ENCODE data around the gene ADCYAP1R1. TPM values are rescaled to one million over a fixed set of nuclear protein-coding genes. Genes with fewer than 3 reads are reported as not detected.
A peak's percentile ranks its signal among the peaks of the same experiment; 100 is the strongest.

Gene ADCYAP1R1
- total RNA-seq, 2 donors from 2014 or later = 0.86 to 3.1 TPM

DNA sequence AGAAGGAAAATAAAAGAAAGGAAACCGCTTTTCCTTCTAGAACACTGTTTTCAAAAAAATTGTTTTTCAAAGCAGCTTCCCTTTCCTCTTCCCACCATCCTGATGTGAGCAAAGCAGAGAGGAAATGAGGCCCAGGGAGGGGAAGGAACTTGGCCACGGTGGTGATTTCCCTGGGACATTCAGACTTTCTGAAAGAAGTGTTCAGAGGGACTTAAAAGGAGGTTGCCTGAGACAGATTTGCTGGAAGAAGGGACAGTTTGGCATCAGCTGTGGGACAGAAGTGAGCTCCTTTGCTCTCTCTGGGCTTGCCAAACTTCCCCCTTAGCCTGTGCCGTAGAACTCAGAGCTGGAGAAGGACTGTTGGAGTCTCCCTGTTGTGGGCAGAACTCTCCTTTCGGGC, 30.3 kb downstream of the ADCYAP1R1 start:
- Histone ChIP-seq H3K36me3 (no peaks in the 10 kb centered on the region), H3K27me3 (no peaks in the 10 kb centered on the region), H3K4me3 (no peak overlapping the region), H3K27ac (peak overlapping the region; percentile 29 to 40), H3K9me3 (no peaks in the 10 kb centered on the region), H3K4me1 (peaks cover 0 to 12% of the 10 kb centered on the region in 2 donors)
- DNase-seq (ENCODE audit: low spot score) = no peak
- TF ChIP-seq, protein P1, sequence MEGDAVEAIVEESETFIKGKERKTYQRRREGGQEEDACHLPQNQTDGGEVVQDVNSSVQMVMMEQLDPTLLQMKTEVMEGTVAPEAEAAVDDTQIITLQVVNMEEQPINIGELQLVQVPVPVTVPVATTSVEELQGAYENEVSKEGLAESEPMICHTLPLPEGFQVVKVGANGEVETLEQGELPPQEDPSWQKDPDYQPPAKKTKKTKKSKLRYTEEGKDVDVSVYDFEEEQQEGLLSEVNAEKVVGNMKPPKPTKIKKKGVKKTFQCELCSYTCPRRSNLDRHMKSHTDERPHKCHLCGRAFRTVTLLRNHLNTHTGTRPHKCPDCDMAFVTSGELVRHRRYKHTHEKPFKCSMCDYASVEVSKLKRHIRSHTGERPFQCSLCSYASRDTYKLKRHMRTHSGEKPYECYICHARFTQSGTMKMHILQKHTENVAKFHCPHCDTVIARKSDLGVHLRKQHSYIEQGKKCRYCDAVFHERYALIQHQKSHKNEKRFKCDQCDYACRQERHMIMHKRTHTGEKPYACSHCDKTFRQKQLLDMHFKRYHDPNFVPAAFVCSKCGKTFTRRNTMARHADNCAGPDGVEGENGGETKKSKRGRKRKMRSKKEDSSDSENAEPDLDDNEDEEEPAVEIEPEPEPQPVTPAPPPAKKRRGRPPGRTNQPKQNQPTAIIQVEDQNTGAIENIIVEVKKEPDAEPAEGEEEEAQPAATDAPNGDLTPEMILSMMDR (IDR thresholded peaks at IDR 0.05) = no peak

DNA sequence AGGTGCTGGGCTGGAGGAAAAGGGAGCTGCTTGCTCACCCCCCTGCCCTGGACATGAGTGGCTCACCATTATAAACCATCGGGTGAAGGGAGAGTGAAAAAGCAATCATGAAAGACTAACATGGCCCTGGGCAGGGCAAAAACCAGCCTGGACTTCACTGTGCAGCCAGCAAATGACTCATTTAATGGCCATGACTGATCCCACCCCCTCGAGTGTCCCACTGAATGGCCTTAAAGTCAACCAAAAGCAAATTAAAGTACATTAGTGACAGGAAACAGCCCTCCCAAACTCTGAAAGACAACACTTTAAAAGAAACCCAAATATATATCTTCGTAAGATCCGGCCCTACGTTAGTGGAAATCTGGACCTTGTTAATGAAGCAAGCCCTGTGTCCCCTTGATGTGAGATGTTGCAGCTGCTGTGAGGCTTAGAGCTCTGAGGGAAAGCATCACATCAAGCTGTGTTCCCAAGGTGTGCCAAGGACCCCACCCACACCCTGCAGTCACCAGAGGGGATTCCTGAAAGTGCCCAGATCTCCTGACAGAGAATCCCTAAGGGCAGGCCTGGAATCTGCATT, 31.2 kb downstream of the ADCYAP1R1 start:
- H3K27me3 ChIP-seq = no peaks in the 10 kb centered on the region
- no peaks in the 10 kb centered on the region for H3K9me3 ChIP-seq
- no peak overlapping the region for H3K4me3 ChIP-seq
- no peak for DNase-seq (ENCODE audit: low spot score)
- no peaks in the 10 kb centered on the region for H3K36me3 ChIP-seq
- H3K27ac ChIP-seq = no peak overlapping the region
- TF ChIP-seq, protein P1 (IDR thresholded peaks at IDR 0.05) = no peak
- H3K4me1 ChIP-seq = peaks cover 0 to 12% of the 10 kb centered on the region in 2 donors

DNA sequence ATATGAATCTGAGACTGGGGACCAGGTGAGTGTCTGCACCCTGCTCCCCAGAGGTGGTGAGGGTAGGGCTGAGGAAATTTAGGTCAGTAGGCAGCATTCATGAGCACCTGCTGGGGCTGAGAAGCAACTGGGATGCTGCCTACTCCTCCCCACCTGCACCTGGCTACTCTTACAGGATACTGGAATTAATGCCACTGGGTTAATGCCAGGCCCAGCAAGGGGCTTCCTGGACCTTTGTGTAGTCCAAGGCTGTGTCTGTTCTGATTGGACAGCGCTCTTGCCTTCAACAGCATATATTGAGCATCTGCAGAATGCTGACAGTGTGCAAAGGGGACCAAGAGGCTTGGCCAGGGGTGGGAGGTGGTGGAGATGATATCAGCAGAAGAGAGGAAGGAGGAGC, 32.1 kb downstream of the ADCYAP1R1 start:
- Histone ChIP-seq H3K27me3 (no peaks in the 10 kb centered on the region), H3K36me3 (no peaks in the 10 kb centered on the region), H3K27ac (no peak overlapping the region), H3K4me3 (no peak overlapping the region), H3K4me1 (peaks cover 0 to 12% of the 10 kb centered on the region in 2 donors), H3K9me3 (no peaks in the 10 kb centered on the region)
- TF ChIP-seq, protein P1 (IDR thresholded peaks at IDR 0.05) = no peak
- DNase-seq (ENCODE audit: low spot score) = no peak

DNA sequence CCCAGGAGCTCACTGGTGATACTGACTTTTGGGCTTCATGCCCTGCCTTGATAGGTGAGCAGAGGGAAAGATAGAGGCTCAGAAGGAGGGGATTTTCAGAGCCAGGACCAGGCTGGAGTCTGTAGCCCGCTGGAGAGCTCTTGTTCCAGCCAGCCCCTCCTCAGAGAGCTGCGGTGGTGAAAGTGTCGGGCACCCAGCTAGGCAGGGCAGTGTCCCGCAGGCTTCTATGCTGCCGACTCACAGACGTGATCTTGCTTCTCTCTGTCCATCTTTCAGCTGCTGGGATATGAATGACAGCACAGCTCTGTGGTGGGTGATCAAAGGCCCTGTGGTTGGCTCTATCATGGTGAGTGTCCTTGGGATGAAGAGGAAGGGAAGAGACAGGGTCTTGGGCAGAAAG, 35.2 kb downstream of the ADCYAP1R1 start:
- Histone ChIP-seq H3K36me3 (no peaks in the 10 kb centered on the region), H3K4me1 (peaks cover 0 to 8% of the 10 kb centered on the region in 2 donors), H3K4me3 (no peak overlapping the region), H3K27ac (no peak overlapping the region), H3K9me3 (no peaks in the 10 kb centered on the region), H3K27me3 (no peaks in the 10 kb centered on the region)
- TF ChIP-seq, protein P1 (IDR thresholded peaks at IDR 0.05) = no peak
- no peak for DNase-seq (ENCODE audit: low spot score)

DNA sequence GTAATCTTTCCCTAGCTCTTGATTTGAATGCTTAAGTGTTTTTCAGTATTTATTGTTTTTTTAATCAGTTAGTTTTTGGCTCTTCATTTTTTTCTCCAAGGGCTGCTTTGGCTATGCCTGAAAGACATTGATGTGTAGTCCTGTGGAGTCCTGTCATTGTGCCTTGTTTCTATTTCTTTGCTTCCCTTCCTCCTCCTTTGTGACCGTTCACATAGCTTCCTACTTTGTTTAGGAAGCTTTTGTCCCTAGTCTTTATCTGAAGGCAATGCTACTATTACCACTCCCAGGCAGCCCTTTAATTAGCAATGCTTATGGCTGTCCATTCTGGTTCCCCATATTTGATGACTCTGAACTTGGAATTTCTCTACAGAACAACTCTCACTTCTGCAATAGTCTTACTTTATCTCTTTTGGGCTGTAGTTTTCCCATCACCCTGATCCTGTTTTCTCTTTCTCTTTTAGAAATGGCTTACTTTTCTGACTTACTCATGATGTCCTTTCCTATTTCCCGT, 39.9 kb downstream of the ADCYAP1R1 start:
- TF ChIP-seq, protein P1 (IDR thresholded peaks at IDR 0.05) = no peak
- Histone ChIP-seq H3K27ac (no peak overlapping the region), H3K9me3 (no peaks in the 10 kb centered on the region), H3K4me1 (no peaks in the 10 kb centered on the region), H3K36me3 (no peaks in the 10 kb centered on the region), H3K4me3 (no peak overlapping the region), H3K27me3 (no peaks in the 10 kb centered on the region)
- DNase-seq (ENCODE audit: low spot score) = no peak

DNA sequence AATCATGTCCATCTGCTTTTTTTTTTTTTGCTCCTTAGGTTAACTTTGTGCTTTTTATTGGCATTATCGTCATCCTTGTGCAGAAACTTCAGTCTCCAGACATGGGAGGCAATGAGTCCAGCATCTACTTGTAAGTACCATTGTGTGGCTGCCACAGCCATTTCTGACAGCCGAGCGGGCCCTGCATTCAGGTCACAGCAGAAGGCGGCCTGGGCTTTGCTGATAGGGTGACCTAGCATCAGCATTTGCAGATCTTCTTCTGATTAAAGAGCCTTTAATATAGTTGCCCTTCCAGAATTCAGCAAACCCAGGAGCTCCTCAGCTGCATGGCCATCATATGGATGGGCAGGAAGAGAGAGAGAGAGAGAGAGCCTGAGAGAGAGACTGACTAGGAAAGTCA, 40.5 kb downstream of the ADCYAP1R1 start:
- TF ChIP-seq, protein P1 (IDR thresholded peaks at IDR 0.05) = no peak
- no peaks in the 10 kb centered on the region for H3K36me3 ChIP-seq
- no peak for DNase-seq (ENCODE audit: low spot score)
- H3K4me3 ChIP-seq = no peak overlapping the region
- H3K27me3 ChIP-seq = no peaks in the 10 kb centered on the region
- H3K9me3 ChIP-seq = no peaks in the 10 kb centered on the region
- H3K27ac ChIP-seq = no peak overlapping the region
- H3K4me1 ChIP-seq = no peaks in the 10 kb centered on the region

All from right atrium auricular region (tissue), 2 donors.